ENCODE results near the gene BMP5. TPM values are rescaled to one million over a fixed set of nuclear protein-coding genes. Genes with fewer than 3 reads are reported as not detected.

Gene BMP5
- total RNA-seq, 4 donors from 2014 or later, result 1.8 to 5.6 (median 3.4) TPM

DNA sequence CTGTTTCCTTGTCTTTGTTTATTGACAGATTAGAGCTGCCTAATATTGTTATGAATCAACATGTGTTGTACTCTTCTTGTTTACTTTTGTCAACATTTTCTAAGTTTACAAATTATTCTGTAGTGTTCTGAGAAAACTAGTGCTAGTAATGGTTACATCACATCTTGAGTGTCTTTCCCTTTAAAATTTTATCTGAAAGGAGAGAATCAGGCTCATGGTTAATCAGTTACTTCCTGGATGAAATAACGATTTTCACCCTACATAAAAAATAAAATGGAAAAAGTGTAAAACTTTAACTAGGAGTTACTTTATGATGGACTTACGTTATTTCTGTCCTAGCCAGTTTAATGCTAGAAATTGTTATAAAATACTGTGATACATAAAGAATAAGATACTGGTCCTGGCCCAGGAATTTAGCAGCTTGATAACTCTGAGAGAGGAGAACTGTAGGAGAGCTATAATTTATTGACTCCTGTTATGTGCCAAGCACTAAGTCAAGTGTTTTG, 26.4 kb upstream of the BMP5 start:
- H3K27ac ChIP-seq, result no peak overlapping the region
- TF ChIP-seq POLR2A (IDR thresholded peaks at IDR 0.05) (no peak), EP300 (IDR thresholded peaks at IDR 0.05; ENCODE audit: low read depth) (no peak), POLR2AphosphoS5 (IDR thresholded peaks at IDR 0.05) (no peak), CTCF (IDR thresholded peaks at IDR 0.05) (no peak)
- no peak overlapping the region for H3K4me3 ChIP-seq
- in situ Hi-C loops (cut with MboI; ENCODE audit: low pct_ligation_motif_present in 1 of 4, low pct_unique_long_range_greater_than_20kb in 1 of 4, low sequenced_read_pairs in 3 of 4) (no loop called here), intact Hi-C loops (cut with DNase I; ENCODE audit: low total_unique reads) (no loop called here)
- H3K4me1 ChIP-seq, result peaks cover 0 to 4% (median 0%) of the 10 kb centered on the region in 4 donors
- H3K36me3 ChIP-seq, result no peaks in the 10 kb centered on the region
- no peak for DNase-seq
- WGBS, 2 donors (ENCODE audit: low coverage in 1 of 2), result 32 to 38% methylated on average over 2 of the region's 2 CpGs
- H3K9me3 ChIP-seq, result no peaks in the 10 kb centered on the region
- H3K27me3 ChIP-seq, result no peaks in the 10 kb centered on the region

DNA sequence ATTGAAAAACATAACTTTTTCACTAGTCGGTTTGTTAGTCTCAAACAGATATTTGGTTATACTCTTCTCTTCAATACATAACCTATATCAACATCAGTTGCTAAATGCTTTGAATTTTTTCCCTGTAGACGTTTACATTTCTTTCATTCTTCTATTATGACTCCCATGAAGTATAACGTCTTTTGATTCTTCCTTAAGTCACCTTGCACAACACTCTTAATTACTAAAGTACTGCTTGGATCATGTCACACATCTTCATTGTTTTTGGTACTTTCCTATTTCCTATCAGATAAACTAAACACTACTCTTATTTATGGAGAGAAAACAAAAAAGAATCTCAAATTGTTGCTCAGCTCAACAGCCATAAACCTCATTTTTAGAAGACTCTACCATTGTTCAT, 23.0 kb upstream of the BMP5 start:
- intact Hi-C loops (cut with DNase I; ENCODE audit: low total_unique reads) (no loop called here), in situ Hi-C loops (cut with MboI; ENCODE audit: low pct_ligation_motif_present in 1 of 4, low pct_unique_long_range_greater_than_20kb in 1 of 4, low sequenced_read_pairs in 3 of 4) (loop anchor here in 1 of 4 donors (25.0 kb wide), 1 partner anchor 461 kb away; no protein-coding TSS in a partner anchor)
- DNase-seq, result no peak
- Histone ChIP-seq H3K4me1 (peaks cover 0 to 4% (median 0%) of the 10 kb centered on the region in 4 donors), H3K4me3 (no peak overlapping the region), H3K27me3 (no peaks in the 10 kb centered on the region), H3K36me3 (no peaks in the 10 kb centered on the region), H3K27ac (no peak overlapping the region), H3K9me3 (no peaks in the 10 kb centered on the region)
- 58 to 59% methylated on average over 3 of the region's 3 CpGs for WGBS, 2 donors (ENCODE audit: low coverage in 1 of 2)
- TF ChIP-seq EP300 (IDR thresholded peaks at IDR 0.05; ENCODE audit: low read depth), result no peak
- no peak for TF ChIP-seq POLR2A (IDR thresholded peaks at IDR 0.05)
- no peak for TF ChIP-seq CTCF (IDR thresholded peaks at IDR 0.05)
- no peak for TF ChIP-seq POLR2AphosphoS5 (IDR thresholded peaks at IDR 0.05)

- Histone ChIP-seq H3K27ac (no peak overlapping the region), H3K4me1 (no peaks in the 10 kb centered on the region), H3K36me3 (no peaks in the 10 kb centered on the region), H3K9me3 (no peaks in the 10 kb centered on the region), H3K27me3 (no peaks in the 10 kb centered on the region), H3K4me3 (no peak overlapping the region)
- intact Hi-C loops (cut with DNase I; ENCODE audit: low total_unique reads), result no loop called here
- 83% methylated on average over 2 of the region's 2 CpGs for WGBS, 2 donors (ENCODE audit: low coverage in 1 of 2)
- no peak for DNase-seq
- TF ChIP-seq CTCF (IDR thresholded peaks at IDR 0.05) (no peak), POLR2A (IDR thresholded peaks at IDR 0.05) (no peak), POLR2AphosphoS5 (IDR thresholded peaks at IDR 0.05) (no peak)
- in situ Hi-C loops (cut with MboI; ENCODE audit: low pct_ligation_motif_present in 1 of 4, low pct_unique_long_range_greater_than_20kb in 1 of 4, low sequenced_read_pairs in 3 of 4), result loop anchor here in 1 of 4 donors (25.0 kb wide), 1 partner anchor 460 kb away; no protein-coding TSS in a partner anchor
Measured at GRCh38 chr6:55897346-55897745, 22.0 kb upstream of the BMP5 start.

DNA sequence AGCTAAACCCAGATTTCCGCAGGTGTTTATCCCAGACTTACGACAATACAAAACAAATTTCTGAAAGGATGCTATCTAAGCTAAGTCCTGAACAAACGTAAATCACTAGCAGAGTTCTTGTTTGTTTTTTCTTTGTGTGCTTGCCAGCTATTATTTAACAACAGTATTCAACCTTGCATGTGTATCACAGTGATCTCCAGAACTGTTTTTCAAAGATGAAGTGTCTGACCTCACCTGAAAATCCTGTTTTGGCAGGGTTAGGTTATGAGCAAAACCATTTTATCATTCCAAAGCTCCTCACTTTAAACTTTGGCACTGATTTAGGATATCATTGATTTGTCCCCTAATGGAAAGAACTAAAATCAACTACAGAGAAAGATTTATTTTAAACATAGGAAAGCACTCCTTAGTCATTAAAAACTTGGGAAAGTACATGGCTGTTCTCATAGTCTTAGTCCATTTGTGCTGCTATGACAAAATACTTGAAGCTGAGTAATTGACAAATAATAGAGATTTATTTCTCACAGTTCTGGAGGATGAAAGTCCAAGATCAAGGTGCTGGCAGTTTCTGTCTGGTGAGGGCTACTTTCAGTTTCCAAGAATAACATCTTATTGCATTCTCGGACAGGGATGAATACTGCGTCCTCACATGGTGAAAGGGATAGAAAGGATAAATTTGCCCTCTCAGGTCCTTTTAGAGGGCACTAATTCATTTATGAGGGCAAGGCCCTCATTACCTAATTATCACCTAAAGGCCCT, 20.8 kb upstream of the BMP5 start:
- DNase-seq, result no peak
- Histone ChIP-seq H3K36me3 (no peaks in the 10 kb centered on the region), H3K27me3 (no peaks in the 10 kb centered on the region), H3K4me3 (no peak overlapping the region), H3K4me1 (no peaks in the 10 kb centered on the region), H3K27ac (no peak overlapping the region), H3K9me3 (no peaks in the 10 kb centered on the region)
- intact Hi-C loops (cut with DNase I; ENCODE audit: low total_unique reads), result no loop called here
- in situ Hi-C loops (cut with MboI; ENCODE audit: low pct_ligation_motif_present in 1 of 4, low pct_unique_long_range_greater_than_20kb in 1 of 4, low sequenced_read_pairs in 3 of 4), result loop anchor here in 1 of 4 donors (25.0 kb wide), 1 partner anchor 459 kb away; no protein-coding TSS in a partner anchor
- 84 to 86% methylated on average over 3 to 5 of the region's 5 CpGs for WGBS, 2 donors (ENCODE audit: low coverage in 1 of 2)
- no peak for TF ChIP-seq EP300 (IDR thresholded peaks at IDR 0.05; ENCODE audit: low read depth)
- no peak for TF ChIP-seq POLR2A (IDR thresholded peaks at IDR 0.05)
- TF ChIP-seq POLR2AphosphoS5 (IDR thresholded peaks at IDR 0.05), result no peak
- no peak for TF ChIP-seq CTCF (IDR thresholded peaks at IDR 0.05)
